ENCODE measurements around the gene MYADM.

DNA sequence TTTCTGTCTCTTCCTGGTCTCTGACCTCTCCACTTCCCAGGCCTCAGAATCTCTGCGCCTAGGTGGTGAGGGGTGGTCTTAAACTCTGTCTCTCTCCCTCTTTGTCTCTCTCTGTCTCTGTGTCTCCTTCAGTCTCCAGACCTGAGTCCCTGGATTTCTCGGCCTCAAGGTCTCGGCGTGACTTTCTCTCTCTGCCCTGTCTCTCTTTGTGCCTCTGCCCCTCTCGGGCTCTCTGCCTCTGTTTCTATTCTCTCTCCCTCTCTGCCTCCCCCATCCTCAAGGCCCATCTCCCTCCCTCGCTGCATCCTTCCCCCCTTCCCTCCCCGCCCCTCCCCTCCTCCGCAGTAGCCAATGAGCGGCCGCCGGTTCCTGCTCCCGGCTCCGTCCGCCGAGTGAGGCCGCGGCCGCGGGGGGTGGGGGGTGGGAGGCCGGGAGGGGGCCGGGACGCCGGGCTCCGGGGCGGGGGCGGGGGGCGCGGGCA lies 41.3 kb downstream of the MYADM start, which contains the start of gene CACNG7:
- TF ChIP-seq, protein P1, sequence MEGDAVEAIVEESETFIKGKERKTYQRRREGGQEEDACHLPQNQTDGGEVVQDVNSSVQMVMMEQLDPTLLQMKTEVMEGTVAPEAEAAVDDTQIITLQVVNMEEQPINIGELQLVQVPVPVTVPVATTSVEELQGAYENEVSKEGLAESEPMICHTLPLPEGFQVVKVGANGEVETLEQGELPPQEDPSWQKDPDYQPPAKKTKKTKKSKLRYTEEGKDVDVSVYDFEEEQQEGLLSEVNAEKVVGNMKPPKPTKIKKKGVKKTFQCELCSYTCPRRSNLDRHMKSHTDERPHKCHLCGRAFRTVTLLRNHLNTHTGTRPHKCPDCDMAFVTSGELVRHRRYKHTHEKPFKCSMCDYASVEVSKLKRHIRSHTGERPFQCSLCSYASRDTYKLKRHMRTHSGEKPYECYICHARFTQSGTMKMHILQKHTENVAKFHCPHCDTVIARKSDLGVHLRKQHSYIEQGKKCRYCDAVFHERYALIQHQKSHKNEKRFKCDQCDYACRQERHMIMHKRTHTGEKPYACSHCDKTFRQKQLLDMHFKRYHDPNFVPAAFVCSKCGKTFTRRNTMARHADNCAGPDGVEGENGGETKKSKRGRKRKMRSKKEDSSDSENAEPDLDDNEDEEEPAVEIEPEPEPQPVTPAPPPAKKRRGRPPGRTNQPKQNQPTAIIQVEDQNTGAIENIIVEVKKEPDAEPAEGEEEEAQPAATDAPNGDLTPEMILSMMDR (IDR thresholded peaks at IDR 0.05): no peak
- TF ChIP-seq POLR2A (IDR thresholded peaks at IDR 0.05): no peak

Data from uterus (tissue), 2 donors.